NCI-H748 (cell line): ENCODE results near the gene ADAP1.
"Not testable (repeated sequence)": the region's sequence is repeated elsewhere in the genome, so short reads cannot be mapped to it uniquely, and the experiment has no call there.

ENCODE experiments used
- DNase-seq: peaks from one replicate; lab custom pipeline; 2025; ENCODE audit not compliant: unreplicated experiment; lab: John Stamatoyannopoulos, UW

The ADAP1 gene

GRCh38 chr7:940599-941408 is 13.7 kb downstream of the ADAP1 start:
- no peak for DNase-seq

GRCh38 chr7:939843-940242 is 14.6 kb downstream of the ADAP1 start:
- no peak for DNase-seq

GRCh38 chr7:938546-939185 is 15.8 kb downstream of the ADAP1 start:
- DNase-seq, result no peak

- DNase-seq, result no peak
These were observed 16.5 kb downstream of the ADAP1 start for GRCh38 chr7:937856-938484.

GRCh38 chr7:936386-937054 is 18.0 kb downstream of the ADAP1 start:
- no peak for DNase-seq

- DNase-seq, result no peak
These were observed 18.6 kb downstream of the ADAP1 start for GRCh38 chr7:935874-936385.

- no peak for DNase-seq
These were observed 19.2 kb downstream of the ADAP1 start for GRCh38 chr7:935164-935873.

- DNase-seq, result no peak
These were observed 19.9 kb downstream of the ADAP1 start for GRCh38 chr7:934469-935163.

GRCh38 chr7:932651-932975 is 21.9 kb downstream of the ADAP1 start:
- DNase-seq, result no peak

- no peak for DNase-seq
These were observed 22.4 kb downstream of the ADAP1 start for GRCh38 chr7:931871-932650.

- no peak for DNase-seq
These were observed 23.3 kb downstream of the ADAP1 start for GRCh38 chr7:930975-931758.

- no peak for DNase-seq
These were observed 25.2 kb downstream of the ADAP1 start for GRCh38 chr7:929311-929711.

GRCh38 chr7:927031-927671 is 27.3 kb downstream of the ADAP1 start:
- DNase-seq, result no peak

- no peak for DNase-seq
These were observed 28.1 kb downstream of the ADAP1 start for GRCh38 chr7:926061-927030.

- no peak for DNase-seq
These were observed 28.9 kb downstream of the ADAP1 start for GRCh38 chr7:925601-926000.

- DNase-seq, result no peak
These were observed 29.8 kb downstream of the ADAP1 start for GRCh38 chr7:924541-925231.

- DNase-seq, result not testable (repeated sequence)
These were observed 30.4 kb downstream of the ADAP1 start for GRCh38 chr7:924042-924441.
